Measurements from ENCODE around the gene TEX14.
A peak's percentile ranks its signal among the peaks of the same experiment; 100 is the strongest.
"Not testable (repeated sequence)": the region's sequence is repeated elsewhere in the genome, so short reads cannot be mapped to it uniquely, and the experiment has no call there.

The TEX14 gene

GRCh38 chr17:58593123-58593522 is 98.7 kb downstream of the TEX14 start:
- no peak for DNase-seq

GRCh38 chr17:58591455-58591854 is 100.4 kb downstream of the TEX14 start:
- DNase-seq, result no peak

- no peak for DNase-seq
Observed at GRCh38 chr17:58590377-58590776, 101.5 kb downstream of the TEX14 start.

- peak; percentile 25 for DNase-seq
Observed at GRCh38 chr17:58587713-58588117, 104.1 kb downstream of the TEX14 start.

GRCh38 chr17:58586009-58586644 is 105.7 kb downstream of the TEX14 start:
- no peak for DNase-seq

- no peak for DNase-seq
Observed at GRCh38 chr17:58585554-58585953, 106.3 kb downstream of the TEX14 start.

GRCh38 chr17:58583486-58583885 is 108.4 kb downstream of the TEX14 start:
- no peak for DNase-seq

GRCh38 chr17:58582718-58583117 is 109.1 kb downstream of the TEX14 start:
- DNase-seq, result not testable (repeated sequence)

- DNase-seq, result no peak
Observed at GRCh38 chr17:58580671-58581070, 111.2 kb downstream of the TEX14 start.

- no peak for DNase-seq
Observed at GRCh38 chr17:58577696-58578095, 114.1 kb downstream of the TEX14 start.

- no peak for DNase-seq
Observed at GRCh38 chr17:58576679-58577367, 115.0 kb downstream of the TEX14 start.

GRCh38 chr17:58575511-58575910 is 116.3 kb downstream of the TEX14 start:
- no peak for DNase-seq

GRCh38 chr17:58574025-58574424 is 117.8 kb downstream of the TEX14 start:
- no peak for DNase-seq

- DNase-seq, result no peak
Observed at GRCh38 chr17:58572846-58573245, 119.0 kb downstream of the TEX14 start.

GRCh38 chr17:58570758-58571157 is 121.1 kb downstream of the TEX14 start:
- DNase-seq, result no peak

GRCh38 chr17:58569196-58569595 is 122.6 kb downstream of the TEX14 start:
- DNase-seq, result no peak

- DNase-seq, result no peak
Observed at GRCh38 chr17:58568044-58568799, 123.6 kb downstream of the TEX14 start.

- no peak for DNase-seq
Observed at GRCh38 chr17:58565389-58566311, 126.2 kb downstream of the TEX14 start.

GRCh38 chr17:58564971-58565370 is 126.9 kb downstream of the TEX14 start:
- DNase-seq, result no peak

GRCh38 chr17:58564243-58564642 is 127.6 kb downstream of the TEX14 start:
- no peak for DNase-seq

- no peak for DNase-seq
Observed at GRCh38 chr17:58560511-58560910, 131.3 kb downstream of the TEX14 start.

GRCh38 chr17:58557981-58558380 is 133.9 kb downstream of the TEX14 start:
- DNase-seq, result no peak

GRCh38 chr17:58556833-58557250 is 135.0 kb downstream of the TEX14 start:
- no peak for DNase-seq

Data from DMS 273 treated with DMSO at 0.1 percent for 48 hours (cell line).